ENCODE measurements around the gene MACROD2. TPM values are rescaled to one million over a fixed set of nuclear protein-coding genes. Genes with fewer than 3 reads are reported as not detected.

The MACROD2 gene
- total and polyA plus RNA-seq, 2 of the 4 experiments (the other 2 are of a cell fraction): not detected

DNA sequence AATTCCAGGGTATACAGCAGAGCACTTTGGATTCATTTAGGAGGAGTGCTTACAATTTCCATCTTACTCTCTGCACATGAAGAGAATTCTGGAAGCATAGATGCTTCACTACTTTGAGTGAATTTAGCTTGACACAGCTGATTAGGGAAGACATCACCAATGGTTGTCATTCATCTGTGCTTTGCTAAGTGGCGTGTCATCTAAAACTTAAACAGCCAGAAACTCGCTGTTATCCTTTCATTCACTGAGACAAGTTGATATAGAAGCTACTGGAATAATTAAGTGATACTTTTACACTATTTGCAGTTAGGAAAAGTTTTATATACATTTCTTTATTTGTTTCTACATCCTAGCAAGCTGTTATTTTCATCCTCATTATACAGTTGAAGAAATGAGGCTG is 977.4 kb downstream of the MACROD2 start:
- in situ Hi-C loops (cut with MboI; ENCODE audit: low sequenced_read_pairs): no loop called here
- no CpG with 5 or more reads among the region's 2 CpGs for WGBS, 2 experiments (ENCODE audit: extremely low coverage in 2 of 2, insufficient read length in 1 of 2)

More for the DNA sequence above, 977.4 kb downstream of the MACROD2 start:
- H2BK15ac ChIP-seq (ENCODE audit: low read depth, low read length): no peak overlapping the region
- no peak overlapping the region for H3K4ac ChIP-seq (ENCODE audit: low read depth, low read length)
- no peak overlapping the region for H2AK9ac ChIP-seq (replicated peaks; ENCODE audit: low read depth, low read length, poor library complexity)
- DNase-seq: no peak
- dilution Hi-C loops (cut with HindIII; ENCODE audit: low sequenced_read_pairs, unreplicated experiment) (no loop called here), intact Hi-C loops (cut with micrococcal nuclease) (no loop called here)
- no peak overlapping the region for H3K56ac ChIP-seq (ENCODE audit: extremely low read depth, insufficient read depth, low read length)
- no peak overlapping the region for H2BK20ac ChIP-seq (ENCODE audit: low read depth, low read length)
- TF ChIP-seq CHD1 (IDR thresholded peaks at IDR 0.05; ENCODE audit: low read depth, low read length): no peak
- TF ChIP-seq MAZ (IDR thresholded peaks at IDR 0.05; ENCODE audit: borderline replicate concordance, low read depth, low read length): no peak
- TF ChIP-seq BHLHE40 (IDR thresholded peaks at IDR 0.05; ENCODE audit: low read depth, low read length): no peak
- TF ChIP-seq CEBPB (IDR thresholded peaks at IDR 0.05; ENCODE audit: low read depth, low read length): no peak
- TF ChIP-seq, protein P1, sequence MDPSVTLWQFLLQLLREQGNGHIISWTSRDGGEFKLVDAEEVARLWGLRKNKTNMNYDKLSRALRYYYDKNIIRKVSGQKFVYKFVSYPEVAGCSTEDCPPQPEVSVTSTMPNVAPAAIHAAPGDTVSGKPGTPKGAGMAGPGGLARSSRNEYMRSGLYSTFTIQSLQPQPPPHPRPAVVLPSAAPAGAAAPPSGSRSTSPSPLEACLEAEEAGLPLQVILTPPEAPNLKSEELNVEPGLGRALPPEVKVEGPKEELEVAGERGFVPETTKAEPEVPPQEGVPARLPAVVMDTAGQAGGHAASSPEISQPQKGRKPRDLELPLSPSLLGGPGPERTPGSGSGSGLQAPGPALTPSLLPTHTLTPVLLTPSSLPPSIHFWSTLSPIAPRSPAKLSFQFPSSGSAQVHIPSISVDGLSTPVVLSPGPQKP (IDR thresholded peaks at IDR 0.05; ENCODE audit: borderline replicate concordance, low read depth, low read length): no peak
- no peak for TF ChIP-seq SMC3 (IDR thresholded peaks at IDR 0.05; ENCODE audit: low read depth, low read length)
- TF ChIP-seq MAFK (IDR thresholded peaks at IDR 0.05; ENCODE audit: low read depth, low read length): no peak
- TF ChIP-seq NFE2L2 (IDR thresholded peaks at IDR 0.05; ENCODE audit: low read depth, low read length): no peak
- no peak for TF ChIP-seq CTCF (conservative IDR thresholded peaks at IDR 0.05; ENCODE audit: low read depth, low read length)
- TF ChIP-seq RCOR1 (IDR thresholded peaks at IDR 0.05; ENCODE audit: insufficient replicate concordance, low read length): no peak
- TF ChIP-seq USF2 (IDR thresholded peaks at IDR 0.05; ENCODE audit: low read depth, low read length): no peak
- no peak for TF ChIP-seq MXI1 (IDR thresholded peaks at IDR 0.05; ENCODE audit: borderline replicate concordance, low read depth, low read length)
- no peak overlapping the region for H3K23ac ChIP-seq (ENCODE audit: low read depth, low read length)
- no peak overlapping the region for H4K91ac ChIP-seq (ENCODE audit: insufficient read depth, low read depth, low read length)
- H3K27me3 ChIP-seq (ENCODE audit: control insufficient read depth, insufficient read depth, low read length): no peaks in the 10 kb centered on the region
- no TSS peak for BruUV-seq (replicated peaks)
- no peak overlapping the region for H3K4me3 ChIP-seq (ENCODE audit: insufficient read depth, low read depth, low read length)
- H3K27ac ChIP-seq (ENCODE audit: insufficient read depth, low read length): no peak overlapping the region
- H3K9me3 ChIP-seq (ENCODE audit: control insufficient read depth, insufficient read depth, low read length): peaks cover 14% of the 10 kb centered on the region
- no peak overlapping the region for H4K8ac ChIP-seq (ENCODE audit: low read depth in 2 of 2, low read length in 2 of 2)
- no peak overlapping the region for H3K4me2 ChIP-seq (ENCODE audit: low read depth, low read length)
- H2BK5ac ChIP-seq (ENCODE audit: low read depth, low read length, poor library complexity, severe bottlenecking): no peak overlapping the region
- no peak overlapping the region for H3K18ac ChIP-seq (ENCODE audit: low read depth, low read length)
- H2AFZ ChIP-seq (replicated peaks; ENCODE audit: low read length, poor library complexity): no peak overlapping the region
- H4K5ac ChIP-seq (ENCODE audit: low read depth, low read length): no peak overlapping the region
- no peak overlapping the region for H3K14ac ChIP-seq (replicated peaks; ENCODE audit: low read depth, low read length)
- no peaks in the 10 kb centered on the region for H4K20me1 ChIP-seq (ENCODE audit: insufficient read depth, low read length)
- ChIA-PET CTCF (no interaction called here), POLR2A (ENCODE audit: unreplicated experiment) (no interaction called here)
- H3K4me1 ChIP-seq (ENCODE audit: control insufficient read depth, insufficient read depth, low read length): no peaks in the 10 kb centered on the region
- H3K9me1 ChIP-seq (ENCODE audit: insufficient read depth, low read length): no peaks in the 10 kb centered on the region
- no peaks in the 10 kb centered on the region for H3K36me3 ChIP-seq (ENCODE audit: control insufficient read depth, insufficient read depth, low read length)
- H2AK5ac ChIP-seq (ENCODE audit: low read depth, low read length): no peak overlapping the region
- no peak overlapping the region for H3K9ac ChIP-seq (ENCODE audit: low read depth, low read length)
- no peak overlapping the region for H2BK120ac ChIP-seq (ENCODE audit: low read depth, low read length)
- no peaks in the 10 kb centered on the region for H3K79me1 ChIP-seq (ENCODE audit: low read depth in 1 of 2, low read length in 2 of 2)
- ATAC-seq (ENCODE audit: low read depth): no peak

Measured in IMR-90 (cell line).